Stomach smooth muscle (tissue), 2 donors: ENCODE results near the gene PIK3R5.

Experiments
- H3K27ac ChIP-seq: one replicate; pipeline ENCODE4 v1.7.0; 2013; ENCODE audit warnings: mild to moderate bottlenecking, low read length, inconsistent platforms
- H3K27me3 ChIP-seq, 2 donors: one replicate each; pipeline ENCODE4 v1.7.0; 2013; ENCODE audit warnings: low read length in 2 of 2; ENCODE audit not compliant: insufficient read depth in 2 of 2, control insufficient read depth in 1 of 2
- H3K36me3 ChIP-seq, 2 donors: one replicate each; pipeline ENCODE4 v1.7.0; 2013; ENCODE audit warnings: low read length in 2 of 2; ENCODE audit not compliant: control insufficient read depth in 2 of 2, insufficient read depth in 2 of 2
- H3K4me1 ChIP-seq: one replicate; pipeline ENCODE4 v1.7.0; 2013; ENCODE audit warnings: low read length; ENCODE audit not compliant: control insufficient read depth, insufficient read depth
- H3K4me3 ChIP-seq, 2 donors: one replicate each; pipeline ENCODE4 v1.7.0; 2013; ENCODE audit warnings: low read length in 2 of 2
- H3K9ac ChIP-seq, 2 donors: one replicate each; pipeline ENCODE4 v1.7.0; 2013; ENCODE audit warnings: low read length in 2 of 2, mild to moderate bottlenecking in 1 of 2
- H3K9me3 ChIP-seq, 2 donors: one replicate each; pipeline ENCODE4 v1.7.0; 2013; ENCODE audit warnings: low read length in 2 of 2; ENCODE audit not compliant: control insufficient read depth in 2 of 2
- donor health status: healthy.
- donor health status: Pancreatic carcinoma.

PIK3R5 gene

DNA sequence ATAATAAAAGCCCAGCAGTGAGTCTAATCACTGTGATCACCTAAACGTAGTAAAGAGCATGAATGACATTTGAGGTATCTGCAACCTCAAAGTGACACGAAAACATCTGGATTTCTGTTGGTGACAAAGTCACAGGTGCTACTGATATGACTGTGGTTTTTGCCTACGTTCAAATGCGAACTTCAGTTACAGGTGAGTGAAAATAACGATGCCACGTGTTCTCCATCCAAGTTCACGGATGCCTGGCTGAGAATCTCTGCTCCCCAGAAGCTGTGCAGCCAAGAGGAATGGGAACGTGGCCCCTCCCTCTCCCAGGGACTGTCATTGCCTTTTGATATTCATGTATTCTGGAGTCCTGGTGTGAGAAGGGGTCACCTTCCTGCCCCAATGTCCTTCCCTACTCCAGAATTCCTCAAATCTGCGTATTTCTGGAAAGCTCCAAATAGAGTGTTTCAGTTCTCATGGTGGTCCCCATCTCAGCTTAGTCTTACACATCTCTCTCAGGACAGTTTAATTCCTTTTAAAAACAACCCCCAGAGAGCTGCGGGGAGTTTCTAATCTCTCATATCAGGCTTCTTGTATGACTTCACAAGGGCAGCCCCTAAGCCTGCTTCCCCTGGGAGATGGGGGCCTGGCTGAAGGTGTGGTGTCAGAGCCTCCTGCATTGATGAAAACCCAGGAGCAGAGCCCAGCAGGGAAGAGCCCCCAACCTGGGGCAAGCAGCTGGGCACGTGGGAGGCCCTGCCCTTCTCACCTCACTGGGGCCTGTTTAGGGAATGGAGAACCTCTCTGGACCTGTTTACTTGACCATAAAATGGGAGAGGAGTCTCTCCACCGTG is 25.8 kb downstream of the PIK3R5 start:
- Histone ChIP-seq H3K4me3 (no peak overlapping the region), H3K9me3 (peaks cover 4 to 5% of the 10 kb centered on the region in 2 donors), H3K4me1 (no peaks in the 10 kb centered on the region), H3K27ac (no peak overlapping the region), H3K36me3 (no peaks in the 10 kb centered on the region), H3K9ac (no peak overlapping the region), H3K27me3 (peaks cover 0 to 6% of the 10 kb centered on the region in 2 donors)

DNA sequence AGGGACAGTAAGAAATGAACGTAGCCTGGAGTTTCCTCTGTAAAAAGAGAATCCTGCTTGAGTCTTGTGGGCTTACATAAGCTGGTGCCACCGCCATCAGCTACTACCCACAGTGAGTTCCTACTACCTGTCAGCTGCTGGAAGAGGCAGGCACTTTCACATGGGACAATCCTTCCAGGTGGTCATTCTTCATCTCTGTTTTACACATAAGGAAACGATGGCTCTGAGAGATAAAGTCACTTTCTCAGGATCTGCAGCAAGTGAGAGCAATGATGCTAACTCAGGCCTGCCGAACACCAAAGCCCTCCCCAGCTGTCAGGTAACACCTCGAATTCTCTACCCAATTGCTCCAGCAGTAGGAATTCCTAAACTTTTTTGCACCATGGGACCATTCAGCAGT is 26.6 kb downstream of the PIK3R5 start:
- Histone ChIP-seq H3K36me3 (no peaks in the 10 kb centered on the region), H3K4me1 (no peaks in the 10 kb centered on the region), H3K4me3 (no peak overlapping the region), H3K27ac (no peak overlapping the region), H3K27me3 (peaks cover 0 to 2% of the 10 kb centered on the region in 2 donors), H3K9me3 (no peaks in the 10 kb centered on the region), H3K9ac (no peak overlapping the region)

DNA sequence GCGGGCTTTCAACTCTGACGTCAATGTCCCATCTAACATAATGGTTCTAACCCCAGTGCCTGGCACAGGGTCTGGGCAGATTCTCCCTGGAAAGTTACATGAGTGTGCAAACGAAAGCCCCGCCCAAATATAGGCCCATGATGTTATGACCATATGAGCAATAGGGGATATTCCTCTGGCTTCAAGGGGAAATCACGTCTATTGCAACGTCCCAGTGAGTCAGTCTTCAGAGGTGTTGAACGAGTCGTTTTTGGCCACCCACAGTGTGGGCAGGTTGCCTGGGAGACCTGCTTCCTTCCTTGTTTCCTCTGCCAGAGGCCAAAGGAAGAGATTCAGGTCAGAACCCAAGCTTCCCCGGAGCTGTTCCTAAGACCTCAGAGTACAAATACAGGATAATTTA is 30.3 kb downstream of the PIK3R5 start:
- Histone ChIP-seq H3K36me3 (no peaks in the 10 kb centered on the region), H3K4me3 (no peak overlapping the region), H3K9ac (no peak overlapping the region), H3K27ac (no peak overlapping the region), H3K9me3 (peaks cover 0 to 4% of the 10 kb centered on the region in 2 donors), H3K27me3 (no peaks in the 10 kb centered on the region), H3K4me1 (no peaks in the 10 kb centered on the region)

DNA sequence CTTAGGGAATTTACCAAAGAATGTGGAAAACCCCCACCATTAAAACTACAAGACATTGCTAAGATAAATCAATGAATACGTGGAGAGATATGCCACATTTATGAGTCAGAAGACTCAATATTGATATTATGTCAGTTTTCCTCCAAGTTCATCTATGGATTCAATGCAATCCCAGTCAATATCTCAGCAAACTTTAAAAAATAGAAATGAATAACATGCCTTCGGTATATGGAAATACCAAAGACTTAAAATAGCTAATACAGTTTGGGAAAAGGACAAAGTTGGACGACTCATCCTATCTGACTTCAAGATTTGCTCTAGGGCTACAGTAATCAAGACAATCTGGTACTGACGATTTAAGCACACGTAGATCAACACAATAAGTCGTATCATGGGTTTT is 31.2 kb downstream of the PIK3R5 start:
- Histone ChIP-seq H3K4me1 (no peaks in the 10 kb centered on the region), H3K36me3 (no peaks in the 10 kb centered on the region), H3K9me3 (peaks cover 0 to 4% of the 10 kb centered on the region in 2 donors), H3K27me3 (no peaks in the 10 kb centered on the region), H3K9ac (no peak overlapping the region), H3K27ac (no peak overlapping the region), H3K4me3 (no peak overlapping the region)

DNA sequence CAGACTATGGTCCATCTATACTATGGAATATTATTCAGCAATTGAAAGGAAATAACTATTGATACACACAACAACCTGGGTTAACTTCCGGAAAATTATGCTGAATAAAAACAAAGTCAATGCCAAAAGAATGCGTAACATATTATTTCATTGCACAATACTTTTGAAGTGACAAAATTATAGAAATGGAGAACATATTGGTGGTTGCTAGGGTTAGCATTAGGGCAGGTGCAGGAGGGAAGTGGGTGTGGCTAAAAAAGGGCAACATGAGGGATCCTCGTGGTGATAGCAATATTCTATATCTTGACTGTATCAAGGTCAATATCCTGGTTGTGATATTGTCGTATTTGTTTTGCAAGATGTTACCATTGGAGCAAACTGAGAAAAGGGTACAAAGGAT is 34.9 kb downstream of the PIK3R5 start:
- peaks cover 9 to 15% of the 10 kb centered on the region in 2 donors for H3K9me3 ChIP-seq

DNA sequence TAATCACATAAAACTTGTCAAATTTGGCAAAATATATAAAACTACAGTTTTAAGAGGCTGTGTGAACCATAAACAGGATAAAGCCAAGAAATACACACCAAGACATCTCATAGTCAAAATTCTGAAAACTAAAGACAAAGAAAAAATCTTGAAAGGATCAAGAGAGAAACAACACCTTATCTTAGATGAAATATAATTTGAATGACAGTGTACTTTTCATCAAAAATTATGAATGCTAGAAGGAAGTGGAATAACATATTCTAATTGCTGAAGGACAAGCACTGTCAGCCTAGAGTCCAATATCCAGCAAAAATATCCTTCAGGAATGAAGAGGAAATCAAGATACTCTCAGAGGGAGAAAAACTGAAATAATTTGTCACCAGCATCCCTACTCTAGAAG is 37.2 kb downstream of the PIK3R5 start:
- Histone ChIP-seq H3K4me1 (no peaks in the 10 kb centered on the region), H3K27ac (no peak overlapping the region), H3K36me3 (no peaks in the 10 kb centered on the region), H3K27me3 (peaks cover 0 to 2% of the 10 kb centered on the region in 2 donors), H3K9me3 (peaks cover 9 to 15% of the 10 kb centered on the region in 2 donors), H3K4me3 (no peak overlapping the region), H3K9ac (no peak overlapping the region)

More for the DNA sequence above, 34.9 kb downstream of the PIK3R5 start:
- Histone ChIP-seq H3K36me3 (no peaks in the 10 kb centered on the region), H3K27ac (no peak overlapping the region), H3K4me3 (no peak overlapping the region), H3K27me3 (no peaks in the 10 kb centered on the region), H3K4me1 (no peaks in the 10 kb centered on the region), H3K9ac (no peak overlapping the region)

DNA sequence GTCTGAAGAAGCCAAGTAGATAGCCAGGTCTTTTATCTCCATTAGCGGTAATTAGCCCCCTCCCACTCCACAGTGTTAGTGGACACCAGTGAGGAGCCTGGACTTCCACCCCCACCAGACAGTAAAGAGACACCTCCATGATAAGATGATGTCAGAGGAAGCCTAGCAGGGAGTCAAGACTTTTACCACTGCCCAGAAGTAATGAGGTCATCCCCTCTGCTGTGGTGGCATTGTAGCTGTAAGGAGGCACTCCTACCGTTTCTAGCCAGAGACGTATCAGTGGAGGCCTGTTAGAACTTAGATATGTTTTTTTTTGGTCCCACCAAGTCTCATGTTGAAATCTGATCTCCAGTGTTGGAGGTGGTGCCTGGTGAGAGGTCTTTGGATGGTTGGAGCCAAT is 38.1 kb downstream of the PIK3R5 start:
- no peaks in the 10 kb centered on the region for H3K4me1 ChIP-seq
- peaks cover 9 to 15% of the 10 kb centered on the region in 2 donors for H3K9me3 ChIP-seq
- H3K27ac ChIP-seq, result no peak overlapping the region
- no peak overlapping the region for H3K4me3 ChIP-seq
- no peaks in the 10 kb centered on the region for H3K36me3 ChIP-seq
- no peak overlapping the region for H3K9ac ChIP-seq
- H3K27me3 ChIP-seq, result peaks cover 3 to 4% of the 10 kb centered on the region in 2 donors

DNA sequence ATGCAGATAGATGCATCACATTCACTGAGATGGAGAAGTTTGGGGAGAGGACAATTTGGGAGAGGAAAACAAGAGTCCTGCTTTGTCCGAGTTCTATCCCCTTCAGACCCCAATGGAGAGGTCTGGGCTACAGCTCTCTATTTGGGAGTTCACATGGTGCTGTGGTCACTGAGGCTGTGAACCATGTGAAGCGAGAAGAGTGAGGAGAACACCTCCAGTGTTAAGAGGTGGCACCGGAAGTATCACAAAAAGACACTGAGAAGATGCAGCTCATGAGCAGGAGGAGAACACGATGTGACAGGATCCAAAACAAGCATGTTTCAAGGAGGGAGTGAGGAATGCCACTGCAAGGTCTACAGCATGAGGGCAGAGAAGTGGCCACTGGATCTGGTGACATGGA is 39.7 kb downstream of the PIK3R5 start:
- Histone ChIP-seq H3K4me1 (no peaks in the 10 kb centered on the region), H3K9me3 (peaks cover 9 to 11% of the 10 kb centered on the region in 2 donors), H3K36me3 (no peaks in the 10 kb centered on the region), H3K27me3 (peaks cover 4% of the 10 kb centered on the region in 2 donors), H3K27ac (no peak overlapping the region), H3K9ac (no peak overlapping the region), H3K4me3 (no peak overlapping the region)

DNA sequence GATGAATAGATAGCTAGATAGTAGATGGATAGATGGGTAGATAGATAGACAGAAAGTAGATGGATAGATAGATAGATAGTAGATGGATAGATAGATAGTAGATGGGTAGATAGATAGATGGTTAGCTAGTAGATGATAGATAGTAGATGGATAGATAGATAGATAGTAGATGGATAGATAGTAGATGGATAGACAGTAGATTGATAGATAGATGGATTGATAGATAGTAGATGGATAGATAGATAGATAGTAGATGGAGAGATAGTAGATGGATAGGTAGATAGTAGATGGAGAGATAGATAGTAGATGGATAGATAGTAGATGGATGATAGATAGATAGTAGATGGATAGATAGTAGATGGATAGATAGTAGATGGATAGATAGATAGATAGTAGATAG is 40.4 kb downstream of the PIK3R5 start:
- no peaks in the 10 kb centered on the region for H3K4me1 ChIP-seq
- H3K9ac ChIP-seq, result no peak overlapping the region
- peaks cover 4% of the 10 kb centered on the region in 2 donors for H3K27me3 ChIP-seq
- H3K27ac ChIP-seq, result no peak overlapping the region
- peaks cover 9 to 11% of the 10 kb centered on the region in 2 donors for H3K9me3 ChIP-seq
- H3K4me3 ChIP-seq, result no peak overlapping the region
- H3K36me3 ChIP-seq, result no peaks in the 10 kb centered on the region

DNA sequence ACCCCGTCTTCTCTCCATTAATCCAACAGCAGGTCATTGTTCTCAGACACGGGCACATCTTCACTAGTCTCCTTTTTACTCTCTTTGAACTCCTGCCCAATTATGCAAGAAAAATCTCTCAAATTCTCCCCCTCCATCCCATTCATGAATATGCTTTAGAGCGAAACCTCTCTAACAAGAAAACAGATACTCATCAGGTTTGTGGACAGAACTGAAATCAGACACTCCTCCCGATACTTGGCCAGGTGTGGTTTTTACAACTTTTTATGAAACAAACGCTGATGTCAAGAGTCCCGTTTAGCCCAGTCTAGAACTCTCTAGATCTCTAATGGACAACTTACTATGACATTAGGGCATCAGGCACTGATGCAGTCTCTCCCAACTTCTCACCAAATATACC is 40.9 kb downstream of the PIK3R5 start:
- H3K4me1 ChIP-seq, result no peaks in the 10 kb centered on the region
- H3K27me3 ChIP-seq, result peaks cover 4% of the 10 kb centered on the region in 2 donors
- H3K4me3 ChIP-seq, result no peak overlapping the region
- peaks cover 9 to 11% of the 10 kb centered on the region in 2 donors for H3K9me3 ChIP-seq
- no peak overlapping the region for H3K9ac ChIP-seq
- H3K27ac ChIP-seq, result no peak overlapping the region
- no peaks in the 10 kb centered on the region for H3K36me3 ChIP-seq

DNA sequence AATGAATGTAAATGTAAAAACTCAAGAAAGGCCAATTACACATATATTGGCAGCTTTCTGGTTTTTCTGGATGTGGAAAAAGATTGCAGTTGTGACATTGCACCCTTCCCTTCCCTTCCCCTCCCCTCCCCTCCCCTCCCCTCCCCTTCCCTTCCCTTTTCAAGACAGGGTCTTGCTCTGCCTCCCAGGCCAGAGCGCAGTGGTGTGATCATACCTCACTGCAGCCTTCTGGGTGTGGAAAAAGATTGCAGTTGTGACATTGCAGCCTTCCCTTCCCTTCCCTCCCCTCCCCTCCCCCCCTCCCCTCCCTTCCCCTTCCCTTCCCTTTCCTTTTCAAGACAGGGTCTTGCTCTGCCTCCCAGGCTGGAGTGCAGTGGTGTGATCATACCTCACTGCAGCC is 41.7 kb downstream of the PIK3R5 start:
- Histone ChIP-seq H3K9me3 (peaks cover 9 to 11% of the 10 kb centered on the region in 2 donors), H3K27me3 (peaks cover 4% of the 10 kb centered on the region in 2 donors), H3K27ac (no peak overlapping the region), H3K4me1 (no peaks in the 10 kb centered on the region), H3K9ac (no peak overlapping the region), H3K4me3 (no peak overlapping the region), H3K36me3 (no peaks in the 10 kb centered on the region)
